H1 (cell line): ENCODE results near the gene PLXND1. TPM values are rescaled to one million over a fixed set of nuclear protein-coding genes. Genes with fewer than 3 reads are reported as not detected.

Source experiments
- CTCF ChIA-PET: fragments of 300-600 bp; sonication (Branson Sonifier 250); formaldehyde crosslinking; loops from one replicate; lab custom pipeline; 2021; ENCODE audit not compliant: partially characterized antibody; lab: Charles Lee
- POLR2A ChIA-PET: fragments of 300-600 bp; sonication (Branson Sonifier 250); formaldehyde crosslinking; loops from one replicate; lab custom pipeline; 2021; ENCODE audit warnings: inconsistent platforms; ENCODE audit not compliant: partially characterized antibody; lab: Charles Lee
- DNase-seq, 2 experiments: peaks; one replicate each; pipeline versions ENCODE4 v3.0.0 to v3.0.0-alpha.2; 2010 to 2022; ENCODE audit warnings: low spot score in 2 of 2, low read depth in 1 of 2, mixed read lengths in 1 of 2
- FAIRE-seq: peaks from 2 replicates; lab custom pipeline; 2011; peaks lifted over from hg19 to GRCh38; lab: Jason Lieb, UNC
- H2AFZ ChIP-seq: 2 replicates; pipeline ENCODE4 v1.8.1; 2012; ENCODE audit warnings: low read length, inconsistent platforms
- H2AK5ac ChIP-seq: 2 replicates; pipeline ENCODE4 v1.6.1; 2013; ENCODE audit warnings: low read depth, low read length
- H2BK120ac ChIP-seq: replicated peaks from 2 replicates; pipeline ENCODE3; 2013; ENCODE audit warnings: low read depth, low read length, inconsistent platforms
- H2BK12ac ChIP-seq: 2 replicates; pipeline ENCODE4 v1.6.1; 2013; ENCODE audit warnings: low read depth, low read length
- H2BK15ac ChIP-seq: 2 replicates; pipeline ENCODE4 v1.6.1; 2013; ENCODE audit warnings: low read length
- H2BK20ac ChIP-seq: 2 replicates; pipeline ENCODE4 v1.6.1; 2013; ENCODE audit warnings: low read length
- H2BK5ac ChIP-seq: 2 replicates; pipeline ENCODE4 v1.6.1; 2013; ENCODE audit warnings: low read depth, low read length
- H3K14ac ChIP-seq: 2 replicates; pipeline ENCODE4 v1.6.1; 2013; ENCODE audit warnings: inconsistent platforms; ENCODE audit not compliant: insufficient read length
- H3K18ac ChIP-seq: 2 replicates; pipeline ENCODE4 v1.6.1; 2013; ENCODE audit warnings: low read length; ENCODE audit errors: extremely low read depth
- H3K23ac ChIP-seq: 2 replicates; pipeline ENCODE4 v1.6.1; 2013; ENCODE audit warnings: inconsistent platforms; ENCODE audit not compliant: insufficient read length
- H3K23me2 ChIP-seq: 2 replicates; pipeline ENCODE4 v1.6.1; 2013; ENCODE audit warnings: low read depth, low read length
- H3K27ac ChIP-seq: 2 replicates; pipeline ENCODE4 v1.6.1; 2011; ENCODE audit warnings: low read depth, low read length, inconsistent platforms
- H3K27me3 ChIP-seq, 4 experiments: replicated peaks in 1 of 4; 1 replicate in 1 of 4; 2 replicates in 3 of 4; pipeline versions ENCODE4 v1.6.1 to v1.8.1; 2011 to 2013; ENCODE audit warnings: low read length in 3 of 4, mild to moderate bottlenecking in 3 of 4, inconsistent platforms in 2 of 4, mixed read lengths in 2 of 4, moderate library complexity in 1 of 4; ENCODE audit not compliant: control insufficient read depth in 3 of 4, insufficient read depth in 3 of 4; ENCODE audit errors: extremely low read depth in 1 of 4
- H3K36me3 ChIP-seq, 4 experiments: 2 replicates each; pipeline versions ENCODE4 v1.6.1 to v1.8.1; 2011 to 2013; ENCODE audit warnings: mild to moderate bottlenecking in 4 of 4, low read length in 3 of 4, moderate library complexity in 2 of 4, control low read depth in 1 of 4, inconsistent platforms in 1 of 4; ENCODE audit not compliant: insufficient read depth in 4 of 4, control insufficient read depth in 2 of 4
- H3K4ac ChIP-seq: replicated peaks from 2 replicates; pipeline ENCODE3; 2013; ENCODE audit warnings: low read length, low read depth, mixed read lengths, inconsistent platforms; ENCODE audit not compliant: insufficient read length
- H3K4me1 ChIP-seq, 4 experiments: replicated peaks in 1 of 4; 1 replicate in 1 of 4; 2 replicates in 3 of 4; pipeline versions ENCODE4 v1.6.1 to v1.8.1; 2011 to 2013; ENCODE audit warnings: low read length in 3 of 4, inconsistent platforms in 2 of 4, mixed read lengths in 1 of 4; ENCODE audit not compliant: insufficient read depth in 4 of 4, control insufficient read depth in 3 of 4
- H3K4me2 ChIP-seq, 2 experiments: 2 replicates each; pipeline versions ENCODE4 v1.6.1 to v1.8.1; 2011 to 2013; ENCODE audit warnings: low read depth in 2 of 2, low read length in 2 of 2, control low read depth in 1 of 2, inconsistent platforms in 1 of 2, mild to moderate bottlenecking in 1 of 2; ENCODE audit not compliant: insufficient read depth in 1 of 2
- H3K4me3 ChIP-seq, 4 experiments: fragments of 200-600, 300-600 bp in 1 of 4; sonication (generic), shearing (Covaris generic), sonication (Bioruptor Twin) in 1 of 4; 2 replicates each; pipeline versions ENCODE4 v1.5.1 to v1.8.1; 2011 to 2016; ENCODE audit warnings: low read length in 4 of 4, low read depth in 3 of 4, control low read depth in 2 of 4, inconsistent platforms in 2 of 4, mild to moderate bottlenecking in 2 of 4, mixed read lengths in 1 of 4, moderate library complexity in 1 of 4; ENCODE audit not compliant: insufficient read depth in 2 of 4; ENCODE audit errors: extremely low read depth in 1 of 4
- H3K56ac ChIP-seq: replicated peaks from 2 replicates; pipeline ENCODE3; 2013; ENCODE audit warnings: low read depth, mild to moderate bottlenecking, mixed read lengths, low read length, inconsistent platforms; ENCODE audit not compliant: insufficient read length
- H3K79me1 ChIP-seq: 2 replicates; pipeline ENCODE4 v1.6.1; 2013; ENCODE audit warnings: low read depth, low read length, control low read depth
- H3K79me2 ChIP-seq, 2 experiments: 2 replicates each; pipeline versions ENCODE4 v1.6.1 to v1.8.1; 2012 to 2013; ENCODE audit warnings: low read length in 2 of 2, mild to moderate bottlenecking in 2 of 2, inconsistent platforms in 1 of 2; ENCODE audit not compliant: insufficient read depth in 2 of 2, control insufficient read depth in 1 of 2
- H3K9ac ChIP-seq, 4 experiments: replicated peaks in 1 of 4; 1 replicate in 1 of 4; 2 replicates in 3 of 4; pipeline versions ENCODE4 v1.6.1 to v1.8.1; 2011 to 2013; ENCODE audit warnings: low read depth in 3 of 4, low read length in 3 of 4, control low read depth in 2 of 4, mild to moderate bottlenecking in 2 of 4, moderate library complexity in 2 of 4, inconsistent platforms in 1 of 4; ENCODE audit errors: extremely low read depth in 1 of 4
- H3K9me3 ChIP-seq, 2 experiments: 2 replicates each; pipeline versions ENCODE4 v1.6.1 to v1.8.1; 2012 to 2013; ENCODE audit warnings: mild to moderate bottlenecking in 2 of 2, moderate library complexity in 2 of 2, control low read depth in 1 of 2, inconsistent platforms in 1 of 2, low read depth in 1 of 2, low read length in 1 of 2, mixed read lengths in 1 of 2; ENCODE audit not compliant: insufficient read depth in 2 of 2
- H4K20me1 ChIP-seq, 2 experiments: replicated peaks in 1 of 2; 2 replicates each; pipeline versions ENCODE3 to v1.8.1; 2011 to 2013; ENCODE audit warnings: inconsistent platforms in 2 of 2, low read length in 2 of 2, mild to moderate bottlenecking in 1 of 2; ENCODE audit not compliant: insufficient read depth in 2 of 2, control insufficient read depth in 1 of 2
- H4K5ac ChIP-seq: 2 replicates; pipeline ENCODE4 v1.6.1; 2013; ENCODE audit warnings: low read length, low read depth, mixed read lengths, inconsistent platforms; ENCODE audit not compliant: insufficient read length
- H4K8ac ChIP-seq: 2 replicates; pipeline ENCODE4 v1.8.0; 2013; ENCODE audit warnings: mild to moderate bottlenecking, moderate library complexity, low read length, inconsistent platforms; ENCODE audit not compliant: insufficient read depth; ENCODE audit errors: extremely low read depth
- H4K91ac ChIP-seq: replicated peaks from 2 replicates; pipeline ENCODE3; 2013; ENCODE audit warnings: low read length, mixed read lengths, inconsistent platforms; ENCODE audit not compliant: insufficient read length
- CTCF ChIP-seq, 3 experiments: IDR thresholded peaks; 1 replicate in 2 of 3; 2 replicates in 1 of 3; pipeline versions ENCODE4 v1.5.1 to v1.6.1; 2011; ENCODE audit warnings: low read length in 3 of 3, mild to moderate bottlenecking in 3 of 3, inconsistent platforms in 2 of 3, low read depth in 1 of 3, moderate library complexity in 1 of 3; ENCODE audit not compliant: insufficient read depth in 1 of 3; ENCODE audit errors: control extremely low read depth in 1 of 3
- HDAC2 ChIP-seq, 2 experiments: fragments of 300-600 bp in 1 of 2; sonication (generic) in 1 of 2; IDR thresholded peaks; 2 replicates each; pipeline ENCODE4 v1.6.1; 2011 to 2012; ENCODE audit warnings: low read depth in 2 of 2, low read length in 2 of 2, mild to moderate bottlenecking in 2 of 2, moderate library complexity in 2 of 2, borderline replicate concordance in 1 of 2, inconsistent platforms in 1 of 2
- JUND ChIP-seq: IDR thresholded peaks from 2 replicates; pipeline ENCODE4 v1.6.1; 2011; ENCODE audit warnings: mild to moderate bottlenecking, improper control_type of control experiment, low read length
- KDM1A ChIP-seq: fragments of 200-600, 300-600 bp; sonication (generic); IDR thresholded peaks from 2 replicates; pipeline ENCODE4 v1.7.1; 2016; ENCODE audit warnings: mild to moderate bottlenecking, low read length, borderline replicate concordance
- WGBS, 2 experiments: shearing (Covaris generic) in 1 of 2; methylation state at CpG; one replicate each; pipeline versions ENCODE4 v1.1.6 to v1.1.7; 2013 to 2015; ENCODE audit warnings: low lambda C conversion rate in 2 of 2, mixed read lengths in 2 of 2, inconsistent platforms in 1 of 2, low coverage in 1 of 2, missing lambda C conversion rate in 1 of 2; ENCODE audit not compliant: insufficient replicate concordance in 2 of 2, insufficient coverage in 1 of 2, insufficient read length in 1 of 2; ENCODE audit errors: extremely low coverage in 1 of 2, missing lambda C conversion rate in 1 of 2; 5-methylcytosine and 5-hydroxymethylcytosine counted together
- polyA plus RNA-seq, 7 experiments: library from polyadenylated mRNA; depleted of rRNA in 3 of 7; stranded (reverse) in 5 of 7; unstranded in 2 of 7; fragments of >200 nt in 5 of 7; fragments of 200-250 nt in 2 of 7; gene quantifications; 1 replicate in 5 of 7; 2 replicates in 1 of 7; 4 replicates in 1 of 7; pipeline versions ENCODE4 v1.2.1 to v1.2.3, GENCODE V29; 2011 to 2013; ENCODE audit warnings: missing spikeins in 2 of 7, mixed read lengths in 2 of 7
- total RNA-seq: library from RNA; stranded (reverse); fragmentation: NEBNext Ultra II Directional; extraction: Animal tissue kit (Norgen Biotek cat#: 25700); gene quantifications from 2 replicates; pipeline ENCODE4 v1.2.1, GENCODE V29; 2021

Gene PLXND1
- total and polyA plus RNA-seq, 2 of the 8 experiments (the other 6 are each of a cell fraction or from before 2014, with no cell fraction given): 17.7 to 66.4 TPM

GRCh38 chr3:129602730-129603560 is 3.5 kb downstream of the PLXND1 start:
- Histone ChIP-seq H3K23me2 (peaks cover 23% of the 10 kb centered on the region; the same call in 1 of the 2 replicates), H3K4me3 (no peak overlapping the region), H3K56ac (no peak overlapping the region), H3K36me3 (no peaks in the 10 kb centered on the region; a peak in 1 of 8 replicates), H3K9ac (no peak overlapping the region), H3K4me1 (peaks cover 9 to 60% (median 50%) of the 10 kb centered on the region in 4 experiments), H3K4ac (no peak overlapping the region), H4K5ac (no peak overlapping the region), H3K27ac (no peak overlapping the region), H4K8ac (no peak overlapping the region; the same call in 1 of the 2 replicates), H2BK120ac (no peak overlapping the region), H3K14ac (no peak overlapping the region), H2BK5ac (0 out of 2 replicates have a peak overlapping the region, but pooled peaks have one; percentile 10), H3K23ac (no peak overlapping the region), H3K27me3 (peaks cover 7 to 29% (median 22%) of the 10 kb centered on the region in 4 experiments; a peak in 6 of 7 replicates), H2BK15ac (peak overlapping the region; percentile 53; the same call in 1 of the 2 replicates), H4K91ac (peak overlapping the region; percentile 7), H2AFZ (no peak overlapping the region), H2BK20ac (peak overlapping the region; percentile 57), H3K79me1 (no peaks in the 10 kb centered on the region; the same call in 1 of the 2 replicates), H3K79me2 (peaks cover 4 to 24% of the 10 kb centered on the region in 2 experiments; a peak in 2 of 4 replicates), H2BK12ac (peak overlapping the region; percentile 77), H4K20me1 (peaks cover 5 to 20% of the 10 kb centered on the region in 2 experiments), H2AK5ac (no peak overlapping the region), H3K18ac (peak overlapping the region; percentile 80; the same call in 1 of the 2 replicates), H3K9me3 (no peaks in the 10 kb centered on the region), H3K4me2 (peak overlapping the region; percentile 45 to 75; a peak in 3 of 4 replicates)
- ChIA-PET POLR2A (interaction anchor here (0.9 to 2.6 kb wide), 5 partner anchors 9 to 287 kb away, joined by 3 to 14 read pairs (median 5); a partner anchor contains a TSS), CTCF (interaction anchor here (0.6 to 2.1 kb wide), 9 partner anchors 9 to 161 kb away, joined by 3 to 11 read pairs (median 4); no protein-coding TSS in a partner anchor)
- FAIRE-seq (no peak), DNase-seq (no peak)
- peak; percentile 96 for TF ChIP-seq KDM1A
- peak; percentile 55; the same call in 1 of the 2 replicates for TF ChIP-seq JUND
- no peak for TF ChIP-seq CTCF (IDR thresholded peaks at IDR 0.05; ENCODE audit: control extremely low read depth in 1 of 3, insufficient read depth in 1 of 3, low read depth in 1 of 3, low read length in 3 of 3)
- TF ChIP-seq HDAC2 (IDR thresholded peaks at IDR 0.05; ENCODE audit: borderline replicate concordance in 1 of 2, low read depth in 2 of 2, low read length in 2 of 2): peak in 1 of 2 experiments; percentile 62; a peak in 1 of 4 replicates
- WGBS, 2 experiments: 83% methylated on average over 15 of the region's 15 CpGs; no CpG with 5 or more reads in 1 of the 2 experiments
